ENCODE results near the gene RHO.

RHO gene

DNA sequence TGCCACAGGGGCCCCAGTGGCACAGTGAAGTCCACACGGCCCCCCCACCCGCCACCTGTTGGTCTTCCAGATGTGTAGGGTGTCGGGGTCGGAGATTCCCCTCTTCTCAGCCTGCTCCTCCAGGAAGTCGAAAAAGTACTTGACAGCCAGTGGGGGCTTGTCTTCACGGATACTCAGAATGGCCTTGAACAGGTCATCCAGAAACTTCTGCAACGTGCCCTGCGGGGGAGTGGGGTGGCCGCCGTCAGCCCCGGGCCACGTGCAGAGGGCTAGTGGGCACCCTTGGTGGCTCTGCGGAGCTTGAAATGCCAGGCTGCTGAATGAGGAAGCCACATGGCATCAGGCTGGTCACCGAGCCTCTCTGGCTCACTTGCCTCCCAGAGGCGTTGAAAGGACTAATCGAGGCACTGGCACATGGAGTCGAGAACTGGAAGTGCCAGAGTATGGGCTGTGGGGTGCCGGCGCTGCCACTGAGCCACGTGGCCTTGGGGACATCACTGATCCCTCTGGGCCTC lies 31.2 kb downstream of the RHO start:
- no peak for TF ChIP-seq CTCF (IDR thresholded peaks at IDR 0.05; ENCODE audit: insufficient read depth, low read length, poor library complexity, severe bottlenecking)
- no peak for TF ChIP-seq EZH2phosphoT487 (conservative IDR thresholded peaks at IDR 0.05; ENCODE audit: low read length)
- H3K4me2 ChIP-seq (ENCODE audit: low read depth, low read length, poor library complexity, severe bottlenecking), result no peak overlapping the region

GRCh38 chr3:129560269-129560787 lies 31.9 kb downstream of the RHO start:
- Histone ChIP-seq H3K79me2 (ENCODE audit: insufficient read depth, low read length) (no peaks in the 10 kb centered on the region), H3K9me3 (ENCODE audit: insufficient read depth, low read length) (no peaks in the 10 kb centered on the region), H3K27me3 (ENCODE audit: low read length) (no peaks in the 10 kb centered on the region), H3K4me2 (ENCODE audit: low read depth, low read length, poor library complexity, severe bottlenecking) (no peak overlapping the region), H3K36me3 (ENCODE audit: low read length) (no peaks in the 10 kb centered on the region), H3F3A (ENCODE audit: insufficient read depth) (no peaks in the 10 kb centered on the region), H3K9me2 (replicated peaks; ENCODE audit: insufficient read depth, low read length) (no peaks in the 10 kb centered on the region), H3K9ac (ENCODE audit: low read length) (no peak overlapping the region), H4K20me1 (ENCODE audit: low read depth, low read length) (no peaks in the 10 kb centered on the region), H2AFZ (ENCODE audit: low read depth, low read length, severe bottlenecking) (no peak overlapping the region), H3K4me3 (ENCODE audit: insufficient read depth, low read length, poor library complexity, severe bottlenecking) (no peak overlapping the region), H3K27ac (ENCODE audit: low read depth, low read length) (no peak overlapping the region)
- TF ChIP-seq CTCF (IDR thresholded peaks at IDR 0.05; ENCODE audit: insufficient read depth, low read length, poor library complexity, severe bottlenecking) (no peak), EZH2phosphoT487 (conservative IDR thresholded peaks at IDR 0.05; ENCODE audit: low read length) (no peak)

More for the DNA sequence above, 31.2 kb downstream of the RHO start:
- no peaks in the 10 kb centered on the region for H3K79me2 ChIP-seq (ENCODE audit: insufficient read depth, low read length)
- H3K9me3 ChIP-seq (ENCODE audit: insufficient read depth, low read length), result no peaks in the 10 kb centered on the region
- no peaks in the 10 kb centered on the region for H3F3A ChIP-seq (ENCODE audit: insufficient read depth)
- H3K9me2 ChIP-seq (replicated peaks; ENCODE audit: insufficient read depth, low read length), result no peaks in the 10 kb centered on the region
- no peaks in the 10 kb centered on the region for H3K36me3 ChIP-seq (ENCODE audit: low read length)
- H3K9ac ChIP-seq (ENCODE audit: low read length), result no peak overlapping the region
- no peak overlapping the region for H3K4me3 ChIP-seq (ENCODE audit: insufficient read depth, low read length, poor library complexity, severe bottlenecking)
- H4K20me1 ChIP-seq (ENCODE audit: low read depth, low read length), result no peaks in the 10 kb centered on the region
- no peaks in the 10 kb centered on the region for H3K27me3 ChIP-seq (ENCODE audit: low read length)
- H3K27ac ChIP-seq (ENCODE audit: low read depth, low read length), result no peak overlapping the region
- no peak overlapping the region for H2AFZ ChIP-seq (ENCODE audit: low read depth, low read length, severe bottlenecking)

DNA sequence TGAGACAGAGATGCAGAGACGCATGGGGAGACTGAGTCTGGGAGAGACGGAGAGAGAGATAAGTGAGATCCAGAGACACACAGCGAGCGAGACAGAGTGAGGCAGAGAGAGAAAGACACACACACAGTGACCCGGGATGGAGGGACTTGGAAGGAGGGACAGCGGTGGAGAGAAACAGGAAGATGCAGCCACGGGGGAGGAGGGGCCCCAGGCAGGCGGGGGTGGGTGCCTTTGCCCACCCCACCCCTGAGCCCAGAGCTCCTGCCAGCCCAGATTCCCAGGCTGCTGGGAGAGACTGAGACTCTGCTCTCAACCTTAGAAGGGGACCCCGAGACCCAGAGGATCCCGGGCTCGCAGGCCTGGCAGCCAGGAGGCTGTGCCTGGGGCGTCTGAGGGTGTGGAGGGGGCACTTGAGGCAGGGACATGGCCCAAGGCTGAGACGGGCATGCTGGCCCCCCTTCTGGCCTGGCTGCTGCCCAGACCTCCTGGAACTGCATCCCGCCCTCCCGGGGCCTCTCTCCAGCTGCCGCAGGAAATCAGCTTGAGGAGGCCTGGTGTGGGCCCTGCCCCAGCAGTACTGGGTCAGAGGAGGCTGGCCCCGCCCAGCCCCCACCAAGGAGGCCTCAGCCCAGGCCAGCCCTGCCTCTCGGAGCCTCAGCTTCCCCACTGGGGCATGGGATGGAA lies 32.6 kb downstream of the RHO start:
- H3K27me3 ChIP-seq (ENCODE audit: low read length), result no peaks in the 10 kb centered on the region
- no peak overlapping the region for H3K4me2 ChIP-seq (ENCODE audit: low read depth, low read length, poor library complexity, severe bottlenecking)
- H3K79me2 ChIP-seq (ENCODE audit: insufficient read depth, low read length), result no peaks in the 10 kb centered on the region
- no peaks in the 10 kb centered on the region for H3K9me3 ChIP-seq (ENCODE audit: insufficient read depth, low read length)
- TF ChIP-seq CTCF (IDR thresholded peaks at IDR 0.05; ENCODE audit: insufficient read depth, low read length, poor library complexity, severe bottlenecking) (no peak), EZH2phosphoT487 (conservative IDR thresholded peaks at IDR 0.05; ENCODE audit: low read length) (no peak)
- no peak overlapping the region for H3K27ac ChIP-seq (ENCODE audit: low read depth, low read length)
- no peaks in the 10 kb centered on the region for H3K9me2 ChIP-seq (replicated peaks; ENCODE audit: insufficient read depth, low read length)
- no peaks in the 10 kb centered on the region for H3K36me3 ChIP-seq (ENCODE audit: low read length)
- no peaks in the 10 kb centered on the region for H3F3A ChIP-seq (ENCODE audit: insufficient read depth)
- no peak overlapping the region for H3K4me3 ChIP-seq (ENCODE audit: insufficient read depth, low read length, poor library complexity, severe bottlenecking)
- no peak overlapping the region for H3K9ac ChIP-seq (ENCODE audit: low read length)
- H2AFZ ChIP-seq (ENCODE audit: low read depth, low read length, severe bottlenecking), result no peak overlapping the region
- no peaks in the 10 kb centered on the region for H4K20me1 ChIP-seq (ENCODE audit: low read depth, low read length)
